HG03108 (cell line): Measurements from ENCODE around the gene ZFR.
"Not testable (repeated sequence)": the region's sequence is repeated elsewhere in the genome, so short reads cannot be mapped to it uniquely, and the experiment has no call there.

Source experiments
- ATAC-seq: cut with Tn5 transposase; IDR thresholded peaks from one replicate; pipeline ENCODE4 v1.9.1; 2021; ENCODE audit warnings: moderate library complexity; ENCODE audit not compliant: unreplicated experiment

ZFR gene

DNA sequence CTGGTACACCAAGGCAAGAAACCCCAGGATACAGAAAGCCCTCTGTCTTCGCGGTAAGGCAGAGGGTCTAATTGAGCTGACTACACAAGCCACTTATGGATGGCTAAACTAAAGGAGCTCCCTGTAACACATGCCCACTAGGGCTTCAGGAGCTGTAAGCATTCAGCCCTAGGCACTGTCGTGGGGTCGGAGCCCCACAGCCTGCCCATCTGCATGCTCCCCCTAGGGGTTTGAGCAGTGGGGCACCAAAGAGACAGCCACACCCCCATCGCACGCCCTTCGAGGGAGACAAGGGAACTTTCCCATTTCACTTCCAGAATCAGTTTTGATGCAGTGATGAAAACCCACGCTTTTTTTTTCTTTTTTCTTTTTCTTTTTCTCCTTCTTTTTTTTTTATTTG is 120.8 kb downstream of the ZFR start:
- no peak for ATAC-seq

DNA sequence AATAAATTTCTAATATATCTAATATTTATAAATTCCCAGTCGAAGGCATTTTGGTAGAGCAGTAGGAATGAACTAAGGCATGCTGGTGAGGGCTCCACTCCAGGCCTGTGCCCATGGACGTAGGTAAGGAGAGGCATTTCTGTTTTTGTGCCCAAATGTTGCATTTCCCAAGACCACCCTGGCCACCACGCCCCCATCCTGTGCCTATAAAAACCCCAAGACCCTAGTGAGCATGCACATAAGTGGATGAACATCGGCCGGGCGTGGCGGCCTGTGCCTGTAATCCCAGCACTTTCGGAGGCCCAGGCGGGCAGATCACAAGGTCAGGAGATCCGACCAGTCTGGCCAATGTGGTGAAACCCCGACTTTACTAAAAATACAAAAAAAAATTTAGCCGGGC is 121.7 kb downstream of the ZFR start:
- no peak for ATAC-seq

DNA sequence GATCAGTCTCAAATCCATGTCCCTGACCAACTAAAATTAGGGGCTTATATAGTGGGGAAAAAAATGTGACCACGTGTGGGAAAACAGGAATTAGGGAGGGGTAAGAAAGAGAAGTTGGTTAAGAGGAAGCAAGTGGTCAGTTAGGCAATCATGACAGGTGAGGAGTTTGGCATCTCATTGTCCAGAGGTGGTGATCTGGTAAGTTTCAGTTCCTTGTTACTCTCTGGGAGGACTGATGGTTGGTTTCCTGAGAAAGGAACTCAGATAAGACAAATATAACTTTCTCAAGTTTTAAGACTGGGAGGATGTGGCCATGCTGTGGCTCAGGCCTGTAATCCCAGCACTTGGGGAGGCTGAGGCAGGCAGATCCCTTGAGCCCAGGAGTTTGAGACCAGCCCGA is 122.8 kb downstream of the ZFR start:
- not testable (repeated sequence) for ATAC-seq

DNA sequence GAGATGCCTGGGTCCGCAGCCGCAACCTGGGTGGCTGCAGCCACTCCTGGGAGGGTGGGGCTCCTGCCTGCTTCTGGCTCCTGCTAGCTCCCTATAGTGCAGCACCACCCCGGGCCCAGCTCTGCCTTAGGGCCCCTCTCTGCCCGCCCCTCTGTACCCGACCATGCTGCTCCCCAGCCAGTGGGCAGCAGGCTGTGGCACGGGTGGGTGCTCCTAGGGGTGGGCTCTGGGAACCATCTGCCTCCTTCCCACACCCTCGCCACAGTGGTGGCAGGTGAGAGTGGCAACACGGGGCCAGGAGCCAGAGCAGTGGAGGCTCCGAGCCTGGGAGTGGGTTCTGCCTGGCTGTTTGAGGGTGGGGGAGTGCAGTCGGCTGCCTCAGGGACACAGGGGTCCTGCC is 124.0 kb downstream of the ZFR start:
- no peak for ATAC-seq

DNA sequence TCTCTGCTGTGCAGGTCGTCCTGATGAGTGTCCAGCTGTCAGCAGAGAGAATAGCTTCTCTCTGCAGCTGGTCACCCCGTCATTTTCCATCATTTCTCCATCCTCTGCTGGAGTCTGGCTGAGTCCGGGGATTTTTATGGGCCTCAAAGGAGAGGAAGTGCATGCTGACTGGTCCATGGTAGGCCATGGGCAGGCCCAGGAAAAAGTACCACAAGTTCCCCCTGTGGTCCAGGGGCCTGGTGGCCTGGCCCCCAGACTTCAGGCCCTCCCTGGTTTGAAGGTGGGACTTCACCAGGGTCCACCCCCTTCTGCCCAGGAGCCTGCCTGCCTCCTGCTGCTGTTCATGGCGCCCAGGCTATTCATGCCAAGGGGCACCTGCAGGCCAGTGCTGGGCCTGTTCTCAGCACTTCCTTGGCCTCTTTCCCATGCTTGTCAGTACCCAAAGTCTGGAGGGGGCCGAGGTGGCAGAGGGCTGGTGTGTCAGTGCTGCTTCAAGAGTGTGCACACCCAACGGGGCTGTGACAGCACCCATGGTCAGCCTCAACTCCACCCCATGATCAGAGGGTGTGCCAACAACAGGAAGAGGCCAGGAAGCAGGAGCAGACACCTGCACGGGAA is 124.5 kb downstream of the ZFR start:
- ATAC-seq: no peak

DNA sequence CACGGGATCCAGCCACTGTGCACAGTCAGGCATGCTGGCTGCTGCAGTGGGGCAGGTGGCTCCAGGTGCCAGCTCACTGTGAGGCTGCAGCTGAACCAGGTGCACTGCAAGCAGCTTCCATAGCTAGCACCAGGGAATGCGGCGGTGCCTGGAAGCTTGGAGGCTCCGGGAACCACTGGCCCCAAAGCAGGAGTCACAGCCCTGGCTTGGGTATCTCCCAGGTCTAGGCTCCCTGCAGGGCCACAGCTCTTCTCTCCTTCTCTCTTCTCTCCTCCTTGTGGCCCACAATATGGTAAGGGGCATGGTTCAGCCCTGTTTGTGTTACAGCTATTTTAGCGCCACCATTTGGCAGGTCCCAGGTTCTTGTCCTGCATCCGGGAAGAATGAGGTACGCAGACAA is 125.1 kb downstream of the ZFR start:
- ATAC-seq: no peak

DNA sequence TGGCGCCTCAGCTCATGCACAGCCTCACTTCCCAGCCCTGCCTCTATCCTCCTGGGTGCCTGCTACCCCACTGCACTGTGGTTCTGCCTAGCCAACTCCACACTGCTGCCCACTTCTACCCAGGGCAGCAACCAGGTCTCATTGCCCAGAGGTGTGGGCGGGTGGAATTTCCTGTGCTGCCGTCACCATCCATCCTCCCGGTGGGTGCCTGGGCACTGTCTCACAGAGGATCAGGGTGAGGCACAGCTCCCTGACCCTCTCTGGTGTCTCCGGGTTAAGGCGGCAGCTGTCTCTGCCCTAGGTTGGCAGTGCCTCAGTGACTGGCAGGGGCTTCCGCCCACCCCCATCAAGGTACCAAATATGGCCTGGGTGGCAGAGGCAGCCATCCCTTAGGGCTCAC is 127.5 kb downstream of the ZFR start:
- ATAC-seq: no peak

DNA sequence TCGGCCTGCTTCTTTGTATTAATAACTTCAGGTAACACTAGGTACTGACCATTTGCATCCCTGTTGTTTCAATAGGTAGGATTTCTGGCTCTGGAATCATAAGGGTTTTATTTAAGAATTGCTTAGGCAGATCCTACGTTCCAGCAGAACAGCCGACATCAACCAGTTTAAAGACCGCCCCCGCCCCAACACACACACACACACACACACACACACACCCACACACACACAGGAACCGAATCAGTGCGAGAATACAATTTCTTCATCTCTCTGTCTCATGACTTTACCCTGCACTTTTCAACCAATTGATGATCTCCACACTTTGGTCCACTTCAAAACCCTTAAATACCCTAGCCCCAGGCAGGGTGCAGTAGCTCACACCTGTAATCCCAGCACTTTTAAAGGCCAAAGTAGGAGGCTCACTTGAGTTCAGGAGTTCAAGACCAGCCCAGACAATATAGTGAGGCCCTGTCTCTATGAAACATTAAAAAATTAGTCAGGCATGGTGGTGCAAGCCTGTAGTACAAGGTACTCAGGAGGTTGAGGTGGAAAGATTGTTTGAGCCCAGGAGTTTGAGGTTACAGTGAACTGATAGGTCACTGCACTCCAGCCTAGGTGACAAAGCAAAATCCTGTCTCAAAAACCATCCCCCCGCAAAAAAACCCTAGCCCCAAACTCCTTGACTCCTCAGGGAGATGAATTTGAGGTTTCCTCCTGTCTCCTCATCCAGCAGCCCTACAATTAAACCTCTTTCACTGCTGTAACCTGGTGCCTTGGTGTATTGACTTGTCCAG is 129.1 kb downstream of the ZFR start:
- no peak for ATAC-seq

DNA sequence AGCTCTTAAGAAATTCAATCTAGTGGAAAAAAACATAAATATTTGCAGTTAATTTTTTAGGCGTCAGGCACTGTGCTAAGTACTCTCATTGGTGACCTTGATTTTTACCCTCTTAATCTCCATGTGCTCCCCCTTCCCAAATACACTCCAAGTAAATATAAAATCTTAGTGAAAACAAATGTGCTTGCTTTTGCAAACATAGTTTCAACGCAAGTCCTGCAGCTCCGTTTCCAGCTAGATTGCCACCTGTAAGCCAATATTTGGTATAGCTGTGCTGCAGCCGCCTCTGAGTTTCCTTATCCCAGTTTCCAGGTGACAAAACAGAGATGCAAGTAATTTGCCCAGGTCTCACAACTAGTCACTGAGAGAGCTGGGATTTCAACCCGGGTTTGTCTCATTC is 129.9 kb downstream of the ZFR start:
- no peak for ATAC-seq

DNA sequence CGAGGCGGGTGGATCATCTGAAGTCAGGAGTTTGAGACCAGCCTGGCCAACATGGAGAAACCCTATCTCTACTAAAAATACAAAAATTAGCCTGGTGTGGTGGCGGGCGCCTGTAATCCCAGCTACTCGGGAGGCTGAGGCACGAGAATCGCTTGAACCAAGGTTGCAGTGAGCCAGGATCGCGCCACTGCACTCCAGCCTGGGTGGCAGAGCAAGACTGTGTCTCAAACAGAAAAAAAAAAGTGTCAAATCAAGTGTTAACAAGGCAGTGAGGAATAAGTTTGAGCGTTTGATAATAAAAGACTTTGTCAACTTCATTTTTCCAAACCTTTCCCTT is 130.4 kb downstream of the ZFR start:
- not testable (repeated sequence) for ATAC-seq

DNA sequence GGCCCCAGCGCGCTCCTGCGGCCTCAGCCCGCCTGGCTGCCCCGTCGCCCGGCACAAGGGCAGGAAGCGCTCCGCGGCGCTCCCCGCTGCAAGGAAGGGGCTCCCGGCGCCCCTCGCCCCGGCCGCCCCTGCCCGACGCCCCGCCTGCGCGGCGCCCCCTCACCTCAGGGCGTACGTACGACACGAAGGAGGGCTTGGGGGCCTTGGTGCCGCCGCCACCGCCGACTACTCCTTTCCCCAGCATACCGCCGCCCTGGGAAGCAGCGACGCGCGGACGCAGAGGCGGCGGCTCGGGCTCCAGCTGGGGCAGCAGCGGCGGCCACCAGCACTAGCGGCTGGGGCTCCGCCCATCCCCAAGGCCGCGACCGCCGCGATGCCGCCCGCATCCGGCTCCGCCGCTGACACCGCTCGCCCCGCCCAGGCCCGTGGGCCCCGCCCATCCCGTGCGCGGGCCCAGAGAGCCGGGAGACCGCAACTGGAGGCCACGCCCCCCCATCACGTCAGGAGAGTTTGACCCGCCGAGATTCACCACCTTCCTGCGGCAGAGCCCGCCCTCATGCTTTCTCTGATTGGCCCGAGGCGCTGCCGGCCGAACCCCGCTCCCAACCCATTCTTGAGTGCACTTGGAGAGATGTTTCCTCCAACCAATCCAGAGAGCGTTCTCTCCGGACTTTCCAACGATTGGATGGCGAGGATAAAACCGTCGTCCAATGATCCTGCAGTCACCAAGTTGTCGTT is 131.8 kb downstream of the ZFR start, which contains the start of gene MTMR12:
TSS of gene MTMR12 (minus strand) at position 345 of the 738 bp plus-strand sequence. CDS start at position 244, 101 bp downstream.
- ATAC-seq: peak; percentile 95

DNA sequence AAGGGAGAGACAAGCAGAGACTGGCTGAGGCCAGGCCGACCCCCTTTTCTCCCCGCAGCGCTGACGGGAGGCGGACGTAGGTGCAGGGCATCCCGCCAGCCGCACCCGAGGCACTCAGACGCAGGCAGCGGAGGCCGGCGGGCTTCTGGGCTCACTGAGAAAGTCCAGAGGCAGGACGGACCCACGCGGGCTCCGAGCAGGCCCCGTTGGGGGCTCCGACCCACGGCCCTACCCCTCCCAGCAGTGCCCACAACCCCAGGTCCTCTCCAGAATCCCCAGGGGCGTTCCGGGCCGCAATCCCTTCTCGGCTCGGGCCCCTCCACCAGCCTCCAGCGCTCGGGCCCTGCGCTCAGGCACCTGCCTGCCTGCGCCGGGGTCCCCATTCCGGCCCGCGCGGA is 132.3 kb downstream of the ZFR start:
- ATAC-seq: peak; percentile 12

DNA sequence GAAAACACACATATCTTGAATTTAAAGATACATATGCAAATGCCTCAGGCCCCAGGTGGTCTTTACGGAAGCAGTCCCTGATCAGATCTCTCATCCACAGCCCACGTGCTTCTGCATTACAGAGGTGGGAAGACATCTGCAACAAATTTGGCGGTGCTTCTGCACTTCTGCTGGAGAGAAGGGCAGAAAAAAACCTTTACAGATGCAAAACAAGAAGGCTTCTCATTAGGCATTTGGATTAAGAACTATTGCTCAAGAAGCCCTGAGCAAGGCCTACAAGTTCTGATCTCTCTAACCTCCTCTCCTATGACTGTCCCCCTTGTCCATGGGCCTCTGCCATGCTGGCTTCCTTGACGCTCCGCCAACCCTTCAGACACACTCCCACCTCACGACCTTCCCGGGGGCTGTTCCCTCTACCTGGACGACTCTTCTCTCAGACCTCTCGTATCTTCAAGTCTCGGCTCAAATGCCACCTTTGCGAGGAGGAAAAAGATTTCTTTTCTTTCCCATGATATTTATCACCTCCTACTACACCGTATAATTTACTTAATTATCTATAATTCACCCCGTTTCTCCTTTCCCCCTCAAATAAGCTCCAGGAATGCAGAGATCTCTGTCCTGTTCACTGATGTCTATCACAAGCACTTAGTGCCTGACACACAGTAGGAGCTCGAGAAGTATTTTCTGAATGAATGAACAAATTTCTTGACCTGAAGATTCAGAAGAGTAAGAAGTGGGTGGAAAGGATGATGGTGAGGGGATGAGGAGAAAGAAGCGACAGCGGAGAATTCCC is 132.9 kb downstream of the ZFR start:
- no peak for ATAC-seq

DNA sequence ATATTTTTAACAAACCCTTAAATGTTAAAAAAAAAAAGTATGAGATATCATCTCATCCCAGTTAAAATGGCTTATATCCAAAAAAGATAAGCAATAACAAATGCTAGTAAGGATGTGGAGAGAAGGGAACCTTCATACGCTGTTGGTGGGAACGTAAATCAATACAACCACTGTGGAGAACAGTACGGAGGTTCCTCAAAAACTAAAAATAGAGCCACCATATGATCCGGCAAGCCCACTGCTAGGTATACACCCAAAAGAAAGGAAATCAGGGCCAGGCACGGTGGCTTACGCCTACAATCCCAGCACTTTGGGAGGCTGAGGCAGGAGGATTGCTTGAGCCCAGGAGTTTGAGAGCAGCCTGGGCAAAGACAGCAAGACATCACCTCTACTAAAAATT is 134.8 kb downstream of the ZFR start:
- no peak for ATAC-seq

DNA sequence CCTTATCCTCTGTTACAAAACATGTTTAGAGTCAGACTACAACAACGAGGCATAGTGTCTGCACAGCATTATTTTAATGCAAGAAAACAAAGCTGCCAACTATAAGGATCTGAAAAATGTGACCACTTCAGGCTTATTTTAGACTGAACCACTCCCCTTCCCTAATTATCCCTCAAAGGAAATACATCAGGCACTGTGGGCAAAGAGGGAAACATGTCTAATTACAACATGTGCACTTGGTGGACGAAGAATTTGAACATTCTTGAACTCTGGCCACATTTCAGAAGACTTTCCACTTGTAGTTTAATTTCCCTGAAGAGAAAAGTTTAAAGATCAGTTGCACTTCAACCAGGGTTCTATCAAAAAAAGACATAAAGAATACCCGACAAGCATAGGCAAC is 135.6 kb downstream of the ZFR start:
- ATAC-seq: no peak

DNA sequence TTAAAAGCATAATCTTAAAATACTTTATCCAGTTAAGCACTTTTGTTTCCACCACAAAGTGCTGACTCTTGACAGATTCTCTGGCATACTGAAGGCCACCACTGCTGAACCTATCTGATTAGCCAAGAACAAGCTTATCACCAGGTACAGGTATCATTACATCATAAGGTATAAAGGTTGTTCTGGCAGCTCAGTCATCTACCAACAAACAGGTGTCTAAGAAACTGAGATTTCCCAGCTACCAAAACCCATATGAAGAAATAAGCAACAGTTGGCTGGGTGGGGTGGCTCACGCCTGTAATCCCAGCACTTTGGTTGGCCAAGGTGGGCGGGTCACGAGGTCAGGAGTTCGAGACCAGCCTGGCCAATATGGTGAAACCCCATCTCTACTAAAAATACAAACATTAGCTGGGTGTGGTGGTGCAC is 136.8 kb downstream of the ZFR start:
- no peak for ATAC-seq

DNA sequence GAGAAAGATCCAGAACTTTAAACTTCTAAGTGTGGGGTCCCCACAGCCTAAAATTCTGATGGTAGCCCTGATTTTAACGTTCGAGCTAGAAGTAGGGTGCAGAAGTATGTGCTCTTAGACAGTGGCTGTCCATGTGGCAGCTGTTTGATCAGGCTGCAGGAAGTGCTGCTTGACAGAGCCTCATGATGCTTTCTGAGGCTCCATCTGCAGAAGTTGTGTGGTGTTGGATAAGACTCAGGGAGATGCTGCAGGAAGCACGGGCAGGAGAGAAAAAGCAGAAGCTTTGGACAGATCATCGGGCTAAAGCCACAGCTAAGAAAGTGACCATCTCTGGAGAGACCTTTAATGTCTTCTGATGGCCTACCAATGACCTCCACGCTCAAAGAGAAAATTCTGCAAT is 139.9 kb downstream of the ZFR start:
- ATAC-seq: no peak
